SK-N-SH (cell line): ENCODE data around the gene PPP2R3A. TPM values are rescaled to one million over a fixed set of nuclear protein-coding genes. Genes with fewer than 3 reads are reported as not detected.

Source experiments
- CTCF ChIA-PET: fragments of 300-600, 350-600 bp; formaldehyde crosslinking; extraction: SDS; loops from one replicate; lab custom pipeline; 2021; lab: Yijun Ruan, JAX
- POLR2A ChIA-PET: fragments of 350-600 bp; sonication (Branson Sonifier 250); formaldehyde crosslinking; extraction: SDS; loops from one replicate; lab custom pipeline; 2020; ENCODE audit warnings: antibody characterized with exemption, inconsistent platforms; lab: Yijun Ruan, JAX
- DNase-seq: peaks from one replicate; pipeline ENCODE4 v3.0.0; 2012
- H2AFZ ChIP-seq: fragments of 200-600 bp; sonication (generic); 2 replicates; pipeline ENCODE4 v1.8.1; 2016; ENCODE audit warnings: antibody characterized with exemption, mild to moderate bottlenecking, low read depth
- H3F3A ChIP-seq: fragments of 200-600 bp; sonication (generic); replicated peaks from 2 replicates; pipeline ENCODE3; 2016; ENCODE audit warnings: antibody characterized with exemption, mild to moderate bottlenecking; ENCODE audit not compliant: insufficient read depth
- H3K27ac ChIP-seq, 2 experiments: fragments of 200-500 bp in 1 of 2; fragments of 200-600 bp in 1 of 2; sonication (Bioruptor generic) in 1 of 2; sonication (generic), shearing (Covaris generic) in 1 of 2; 2 replicates each; pipeline versions ENCODE4 v1.5.1 to v1.6.1; 2014 to 2016; ENCODE audit warnings: low read depth in 2 of 2, inconsistent platforms in 1 of 2, low read length in 1 of 2, mild to moderate bottlenecking in 1 of 2, mixed read lengths in 1 of 2
- H3K27me3 ChIP-seq: fragments of 200-600 bp; sonication (generic), shearing (Covaris generic); 2 replicates; pipeline ENCODE4 v1.6.1; 2016; ENCODE audit warnings: mixed run types; ENCODE audit not compliant: insufficient read depth
- H3K36me3 ChIP-seq, 2 experiments: fragments of 200-500 bp in 1 of 2; fragments of 200-600 bp in 1 of 2; sonication (Bioruptor generic) in 1 of 2; sonication (generic) in 1 of 2; replicated peaks in 1 of 2; 2 replicates each; pipeline versions ENCODE3 to v1.5.1; 2014 to 2016; ENCODE audit warnings: low read length in 1 of 2, mild to moderate bottlenecking in 1 of 2; ENCODE audit not compliant: insufficient read depth in 2 of 2, control insufficient read depth in 1 of 2
- H3K4me1 ChIP-seq, 2 experiments: fragments of 200-500 bp in 1 of 2; fragments of 200-600 bp in 1 of 2; sonication (Bioruptor generic) in 1 of 2; sonication (generic), shearing (Covaris generic) in 1 of 2; 2 replicates each; pipeline versions ENCODE4 v1.5.1 to v1.6.1; 2014 to 2016; ENCODE audit warnings: low read depth in 1 of 2, low read length in 1 of 2, mixed run types in 1 of 2; ENCODE audit not compliant: insufficient read depth in 2 of 2, control insufficient read depth in 1 of 2
- H3K4me2 ChIP-seq: fragments of 200-600 bp; sonication (generic), shearing (Covaris generic); 2 replicates; pipeline ENCODE4 v1.6.1; 2017; ENCODE audit warnings: mixed run types
- H3K4me3 ChIP-seq, 2 experiments: fragments of 200-500 bp in 1 of 2; fragments of 200-600 bp in 1 of 2; sonication (Bioruptor generic) in 1 of 2; sonication (generic), shearing (Covaris generic) in 1 of 2; 2 replicates each; pipeline versions ENCODE4 v1.5.1 to v1.8.1; 2014 to 2016; ENCODE audit warnings: low read depth in 2 of 2, inconsistent platforms in 1 of 2, low read length in 1 of 2, mild to moderate bottlenecking in 1 of 2, mixed read lengths in 1 of 2, moderate library complexity in 1 of 2
- H3K79me2 ChIP-seq: fragments of 200-600 bp; sonication (generic); 2 replicates; pipeline ENCODE4 v1.8.1; 2017; ENCODE audit warnings: mild to moderate bottlenecking; ENCODE audit not compliant: insufficient read depth
- H3K9ac ChIP-seq: fragments of 200-600 bp; sonication (generic); 2 replicates; pipeline ENCODE4 v1.6.1; 2017; ENCODE audit warnings: mixed run types
- H3K9me2 ChIP-seq: fragments of 200-600 bp; sonication (generic); 2 replicates; pipeline ENCODE4 v1.6.1; 2017; ENCODE audit warnings: mixed run types
- H3K9me3 ChIP-seq: fragments of 200-600 bp; sonication (generic); 2 replicates; pipeline ENCODE4 v1.6.1; 2017; ENCODE audit warnings: mixed run types, mild to moderate bottlenecking, moderate library complexity
- H4K20me1 ChIP-seq: fragments of 200-600 bp; sonication (generic); 2 replicates; pipeline ENCODE4 v1.6.1; 2017; ENCODE audit warnings: mild to moderate bottlenecking, mixed run types; ENCODE audit not compliant: insufficient read depth
- ELF1 ChIP-seq: IDR thresholded peaks from 2 replicates; pipeline ENCODE4 v1.4.0; 2012
- FOXJ3 ChIP-seq: sonication (generic); formaldehyde crosslinking; IDR thresholded peaks from 2 replicates; pipeline ENCODE4 v1.5.1; 2020; ENCODE audit warnings: mild to moderate bottlenecking, missing genetic modification reagents
- GABPA ChIP-seq: IDR thresholded peaks from 2 replicates; pipeline ENCODE4 v1.4.0; 2012; ENCODE audit warnings: low read depth, mild to moderate bottlenecking
- JUND ChIP-seq: IDR thresholded peaks from 2 replicates; pipeline ENCODE4 v1.4.0; 2012
- RAD21 ChIP-seq: IDR thresholded peaks from 2 replicates; pipeline ENCODE4 v1.6.1; 2012; ENCODE audit warnings: mild to moderate bottlenecking, low read length
- RCOR1 ChIP-seq: fragments of 150-350 bp; IDR thresholded peaks from 2 replicates; pipeline ENCODE4 v1.6.1; 2017; ENCODE audit warnings: antibody characterized with exemption, low read length
- TEAD4 ChIP-seq: IDR thresholded peaks from 2 replicates; pipeline ENCODE4 v1.4.0; 2012; ENCODE audit warnings: mild to moderate bottlenecking, borderline replicate concordance; ENCODE audit not compliant: insufficient read depth
- WGBS: methylation state at CpG from one replicate; pipeline ENCODE4 v1.1.6; 2017; ENCODE audit warnings: low lambda C conversion rate; 5-methylcytosine and 5-hydroxymethylcytosine counted together
- polyA plus RNA-seq, 3 experiments: library from polyadenylated mRNA; depleted of rRNA; stranded (reverse); fragments of >200 nt; gene quantifications; 2 replicates each; pipeline ENCODE4 v1.2.3, GENCODE V29; 2012
- TF ChIP-seq, protein P1 (sequence below): IDR thresholded peaks from 2 replicates; pipeline ENCODE4 v1.6.1; 2012; ENCODE audit warnings: mild to moderate bottlenecking, low read depth, low read length, moderate library complexity
- TF ChIP-seq, protein P2 (sequence below): IDR thresholded peaks from 2 replicates; pipeline ENCODE4; 2012
- TF ChIP-seq, protein P3 (sequence below): fragments of 200-600 bp; sonication (generic); IDR thresholded peaks from 2 replicates; pipeline ENCODE4 v1.6.1; 2017; ENCODE audit warnings: antibody characterized with exemption, mild to moderate bottlenecking, moderate library complexity

The PPP2R3A gene
- polyA plus RNA-seq, 1 of the 3 experiments (the other 2 are of a cell fraction), result 3.9 TPM

DNA sequence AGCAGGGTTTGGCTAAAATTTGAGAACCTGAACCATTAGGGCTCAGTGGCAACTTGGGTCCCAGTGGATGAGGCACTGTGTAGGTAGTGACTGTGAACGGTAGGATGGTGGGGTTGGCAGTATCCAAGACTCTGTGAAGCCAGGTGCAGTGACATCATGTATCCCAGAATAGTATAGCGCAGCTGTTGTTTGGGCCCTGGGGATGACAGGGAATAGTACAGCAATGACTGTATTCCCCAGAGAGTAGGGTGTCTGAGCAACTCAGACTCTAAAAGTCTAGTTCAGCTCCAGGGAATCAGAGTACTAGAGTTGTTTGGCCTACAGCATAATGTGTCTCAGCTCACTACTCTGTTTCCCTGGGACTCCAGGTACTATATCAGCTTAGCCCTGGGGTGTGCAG lies 20.7 kb upstream of the PPP2R3A start (continued):
- TF ChIP-seq, protein P1, sequence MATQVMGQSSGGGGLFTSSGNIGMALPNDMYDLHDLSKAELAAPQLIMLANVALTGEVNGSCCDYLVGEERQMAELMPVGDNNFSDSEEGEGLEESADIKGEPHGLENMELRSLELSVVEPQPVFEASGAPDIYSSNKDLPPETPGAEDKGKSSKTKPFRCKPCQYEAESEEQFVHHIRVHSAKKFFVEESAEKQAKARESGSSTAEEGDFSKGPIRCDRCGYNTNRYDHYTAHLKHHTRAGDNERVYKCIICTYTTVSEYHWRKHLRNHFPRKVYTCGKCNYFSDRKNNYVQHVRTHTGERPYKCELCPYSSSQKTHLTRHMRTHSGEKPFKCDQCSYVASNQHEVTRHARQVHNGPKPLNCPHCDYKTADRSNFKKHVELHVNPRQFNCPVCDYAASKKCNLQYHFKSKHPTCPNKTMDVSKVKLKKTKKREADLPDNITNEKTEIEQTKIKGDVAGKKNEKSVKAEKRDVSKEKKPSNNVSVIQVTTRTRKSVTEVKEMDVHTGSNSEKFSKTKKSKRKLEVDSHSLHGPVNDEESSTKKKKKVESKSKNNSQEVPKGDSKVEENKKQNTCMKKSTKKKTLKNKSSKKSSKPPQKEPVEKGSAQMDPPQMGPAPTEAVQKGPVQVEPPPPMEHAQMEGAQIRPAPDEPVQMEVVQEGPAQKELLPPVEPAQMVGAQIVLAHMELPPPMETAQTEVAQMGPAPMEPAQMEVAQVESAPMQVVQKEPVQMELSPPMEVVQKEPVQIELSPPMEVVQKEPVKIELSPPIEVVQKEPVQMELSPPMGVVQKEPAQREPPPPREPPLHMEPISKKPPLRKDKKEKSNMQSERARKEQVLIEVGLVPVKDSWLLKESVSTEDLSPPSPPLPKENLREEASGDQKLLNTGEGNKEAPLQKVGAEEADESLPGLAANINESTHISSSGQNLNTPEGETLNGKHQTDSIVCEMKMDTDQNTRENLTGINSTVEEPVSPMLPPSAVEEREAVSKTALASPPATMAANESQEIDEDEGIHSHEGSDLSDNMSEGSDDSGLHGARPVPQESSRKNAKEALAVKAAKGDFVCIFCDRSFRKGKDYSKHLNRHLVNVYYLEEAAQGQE, result no peak
- TF ChIP-seq TEAD4, result no peak
- no peak for TF ChIP-seq GABPA
- TF ChIP-seq, protein P2, sequence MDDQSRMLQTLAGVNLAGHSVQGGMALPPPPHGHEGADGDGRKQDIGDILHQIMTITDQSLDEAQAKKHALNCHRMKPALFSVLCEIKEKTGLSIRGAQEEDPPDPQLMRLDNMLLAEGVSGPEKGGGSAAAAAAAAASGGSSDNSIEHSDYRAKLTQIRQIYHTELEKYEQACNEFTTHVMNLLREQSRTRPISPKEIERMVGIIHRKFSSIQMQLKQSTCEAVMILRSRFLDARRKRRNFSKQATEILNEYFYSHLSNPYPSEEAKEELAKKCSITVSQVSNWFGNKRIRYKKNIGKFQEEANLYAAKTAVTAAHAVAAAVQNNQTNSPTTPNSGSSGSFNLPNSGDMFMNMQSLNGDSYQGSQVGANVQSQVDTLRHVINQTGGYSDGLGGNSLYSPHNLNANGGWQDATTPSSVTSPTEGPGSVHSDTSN, result no peak
- TF ChIP-seq, all 33 proteins: peak for 0

DNA sequence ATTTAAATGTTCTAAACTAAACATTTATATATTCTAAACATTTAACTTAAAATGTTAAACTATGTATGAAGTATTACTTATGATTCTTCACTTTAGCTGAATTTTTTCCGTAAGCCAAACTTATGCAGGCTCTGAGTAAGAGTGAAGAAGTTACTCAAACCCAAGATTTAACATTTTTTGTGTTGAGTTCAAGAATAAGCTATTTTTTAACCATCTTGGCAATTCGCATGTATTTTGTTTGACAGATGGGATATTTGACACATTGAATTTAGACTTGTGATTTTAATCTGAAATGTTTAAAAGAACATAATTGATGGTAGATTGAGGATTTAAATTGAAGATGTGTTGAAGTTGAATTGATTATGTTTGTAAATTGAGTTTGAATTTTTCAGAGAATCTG lies 14.6 kb upstream of the PPP2R3A start:
- H3K36me3 ChIP-seq, result no peaks in the 10 kb centered on the region
- CTCF ChIA-PET, result interaction anchor here (0.8 kb wide), 1 partner anchor 28 kb away, joined by 3 read pairs; no protein-coding TSS in a partner anchor
- no peaks in the 10 kb centered on the region for H3K9me2 ChIP-seq
- H4K20me1 ChIP-seq, result no peaks in the 10 kb centered on the region
- no peaks in the 10 kb centered on the region for H3K79me2 ChIP-seq
- no peak overlapping the region for H3K4me2 ChIP-seq
- no peaks in the 10 kb centered on the region for H3K27me3 ChIP-seq
- H3F3A ChIP-seq, result no peaks in the 10 kb centered on the region
- POLR2A ChIA-PET, result no interaction called here
- no peaks in the 10 kb centered on the region for H3K4me1 ChIP-seq
- no peak overlapping the region for H3K27ac ChIP-seq
- H3K9me3 ChIP-seq, result 0 out of 2 replicates have a peak, but pooled peaks cover 3% of the 10 kb centered on the region
- DNase-seq, result no peak
- H3K4me3 ChIP-seq, result no peak overlapping the region
- 61% methylated on average over 2 of the region's 2 CpGs for WGBS
- TF ChIP-seq RCOR1 (no peak), RAD21 (no peak), JUND (no peak), ELF1 (no peak), FOXJ3 (no peak)
- TF ChIP-seq, protein P1, result no peak
- TF ChIP-seq, protein P3, sequence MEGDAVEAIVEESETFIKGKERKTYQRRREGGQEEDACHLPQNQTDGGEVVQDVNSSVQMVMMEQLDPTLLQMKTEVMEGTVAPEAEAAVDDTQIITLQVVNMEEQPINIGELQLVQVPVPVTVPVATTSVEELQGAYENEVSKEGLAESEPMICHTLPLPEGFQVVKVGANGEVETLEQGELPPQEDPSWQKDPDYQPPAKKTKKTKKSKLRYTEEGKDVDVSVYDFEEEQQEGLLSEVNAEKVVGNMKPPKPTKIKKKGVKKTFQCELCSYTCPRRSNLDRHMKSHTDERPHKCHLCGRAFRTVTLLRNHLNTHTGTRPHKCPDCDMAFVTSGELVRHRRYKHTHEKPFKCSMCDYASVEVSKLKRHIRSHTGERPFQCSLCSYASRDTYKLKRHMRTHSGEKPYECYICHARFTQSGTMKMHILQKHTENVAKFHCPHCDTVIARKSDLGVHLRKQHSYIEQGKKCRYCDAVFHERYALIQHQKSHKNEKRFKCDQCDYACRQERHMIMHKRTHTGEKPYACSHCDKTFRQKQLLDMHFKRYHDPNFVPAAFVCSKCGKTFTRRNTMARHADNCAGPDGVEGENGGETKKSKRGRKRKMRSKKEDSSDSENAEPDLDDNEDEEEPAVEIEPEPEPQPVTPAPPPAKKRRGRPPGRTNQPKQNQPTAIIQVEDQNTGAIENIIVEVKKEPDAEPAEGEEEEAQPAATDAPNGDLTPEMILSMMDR, result no peak
- H2AFZ ChIP-seq, result no peak overlapping the region
- H3K9ac ChIP-seq, result no peak overlapping the region
